Psoas muscle (tissue), 8 donors: ENCODE results near the gene PTPRM. TPM values are rescaled to one million over a fixed set of nuclear protein-coding genes. Genes with fewer than 3 reads are reported as not detected.
A peak's percentile ranks its signal among the peaks of the same experiment; 100 is the strongest.

Experiments used
- ATAC-seq, 4 donors: fragments of 200-7000 bp; cut with Tn5 transposase; one replicate each; pipeline ENCODE4 v1.9.1; 2020; ENCODE audit warnings: moderate library complexity in 3 of 4, mild to moderate bottlenecking in 2 of 4
- DNase-seq, 2 donors: peaks; one replicate each; pipeline ENCODE4 v3.0.0-alpha.2; 2020
- H3K27ac ChIP-seq: fragments of 200-600 bp; one replicate; pipeline ENCODE4 v1.8.0; 2022
- H3K27me3 ChIP-seq, 3 donors: fragments of 200-600 bp in 1 of 3; one replicate each; pipeline versions ENCODE4 v1.6.1 to v1.8.0; 2013 to 2022; ENCODE audit warnings: low read length in 2 of 3, mild to moderate bottlenecking in 2 of 3, moderate library complexity in 1 of 3; ENCODE audit not compliant: insufficient read depth in 3 of 3
- H3K36me3 ChIP-seq, 2 donors: fragments of 200-600 bp in 1 of 2; one replicate each; pipeline versions ENCODE4 v1.6.1 to v1.8.0; 2013 to 2022; ENCODE audit warnings: low read depth in 1 of 2, mild to moderate bottlenecking in 1 of 2, moderate library complexity in 1 of 2; ENCODE audit not compliant: insufficient read depth in 1 of 2
- H3K4me1 ChIP-seq: fragments of 200-600 bp; one replicate; pipeline ENCODE4 v1.8.0; 2022
- H3K4me3 ChIP-seq: fragments of 200-600 bp; one replicate; pipeline ENCODE4 v1.8.0; 2022; ENCODE audit warnings: mild to moderate bottlenecking
- H3K9me3 ChIP-seq: fragments of 200-600 bp; one replicate; pipeline ENCODE4 v1.8.0; 2022
- WGBS, 3 donors: extraction: QIAGEN DNeasy Blood & Tissue Kit; methylation state at CpG; one replicate each; pipeline versions ENCODE4 v1.1.6 to v1.1.7; 2013; 5-methylcytosine and 5-hydroxymethylcytosine counted together
- intact Hi-C, 2 donors: fragments of 100-400 bp; cut with DNase I; formaldehyde crosslinking; loops; one replicate each; pipeline versions ENCODE4 v1.11.0 to v1.14.2; 2022
- polyA plus RNA-seq, 3 donors: library from polyadenylated mRNA; stranded (reverse); fragments of 200-250 nt; gene quantifications; one replicate each; pipeline ENCODE4 v1.2.3, GENCODE V29; 2013
- total RNA-seq, 4 donors: library from RNA; stranded (reverse); fragmentation: NEBNext Ultra II Directional in 2 of 4; extraction: Animal tissue kit (Norgen Biotek cat#: 25700) in 2 of 4; gene quantifications; one replicate each; pipeline versions ENCODE4 v1.2.1 to v1.2.4, GENCODE V29; 2021 to 2023
- TF ChIP-seq, protein P1 (sequence below): fragments of 200-600 bp; IDR thresholded peaks from one replicate; pipeline ENCODE4 v1.8.0; 2022; ENCODE audit warnings: antibody characterized with exemption
- donor health status: healthy with polysubstance abuse.
- donor health status: DM: no; HTN: no; CAD: no; lungs with moderate emphysema.
- donor health status: Bipolar disorder and iron deficiency.
- donor health status: healthy.
- donor health status: DM: yes; HTN: yes; CAD: no.
- donor health status: DM: no; HTN: no; CAD: no.
- donor health status: DM: no; HTN: no; CAD: no.
- donor health status: DM: yes; HTN: yes; CAD: no.

Gene PTPRM
- total and polyA plus RNA-seq, 7 donors: 27.4 to 78.9 (median 39.0) TPM

- Histone ChIP-seq H3K4me3 (no peak overlapping the region), H3K9me3 (no peaks in the 10 kb centered on the region), H3K36me3 (no peaks in the 10 kb centered on the region), H3K4me1 (peaks cover 51% of the 10 kb centered on the region), H3K27me3 (no peaks in the 10 kb centered on the region), H3K27ac (no peak overlapping the region)
- DNase-seq: no peak
- TF ChIP-seq, protein P1, sequence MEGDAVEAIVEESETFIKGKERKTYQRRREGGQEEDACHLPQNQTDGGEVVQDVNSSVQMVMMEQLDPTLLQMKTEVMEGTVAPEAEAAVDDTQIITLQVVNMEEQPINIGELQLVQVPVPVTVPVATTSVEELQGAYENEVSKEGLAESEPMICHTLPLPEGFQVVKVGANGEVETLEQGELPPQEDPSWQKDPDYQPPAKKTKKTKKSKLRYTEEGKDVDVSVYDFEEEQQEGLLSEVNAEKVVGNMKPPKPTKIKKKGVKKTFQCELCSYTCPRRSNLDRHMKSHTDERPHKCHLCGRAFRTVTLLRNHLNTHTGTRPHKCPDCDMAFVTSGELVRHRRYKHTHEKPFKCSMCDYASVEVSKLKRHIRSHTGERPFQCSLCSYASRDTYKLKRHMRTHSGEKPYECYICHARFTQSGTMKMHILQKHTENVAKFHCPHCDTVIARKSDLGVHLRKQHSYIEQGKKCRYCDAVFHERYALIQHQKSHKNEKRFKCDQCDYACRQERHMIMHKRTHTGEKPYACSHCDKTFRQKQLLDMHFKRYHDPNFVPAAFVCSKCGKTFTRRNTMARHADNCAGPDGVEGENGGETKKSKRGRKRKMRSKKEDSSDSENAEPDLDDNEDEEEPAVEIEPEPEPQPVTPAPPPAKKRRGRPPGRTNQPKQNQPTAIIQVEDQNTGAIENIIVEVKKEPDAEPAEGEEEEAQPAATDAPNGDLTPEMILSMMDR: no peak
- intact Hi-C loops: loop anchor here in 1 of 2 donors (5.0 kb wide), 1 partner anchor 43 kb away; no protein-coding TSS in a partner anchor
- WGBS, 3 donors: 83 to 88% (median 84%) methylated on average over 4 of the region's 4 CpGs
- ATAC-seq: no peak
Observed at GRCh38 chr18:7614042-7614441, 46.9 kb downstream of the PTPRM start.

GRCh38 chr18:7615840-7616239 lies 48.7 kb downstream of the PTPRM start:
- Histone ChIP-seq H3K4me3 (no peak overlapping the region), H3K36me3 (no peaks in the 10 kb centered on the region), H3K27me3 (no peaks in the 10 kb centered on the region), H3K4me1 (peaks cover 46% of the 10 kb centered on the region), H3K27ac (no peak overlapping the region), H3K9me3 (no peaks in the 10 kb centered on the region)
- TF ChIP-seq, protein P1: no peak
- ATAC-seq: no peak
- 78 to 87% (median 80%) methylated on average over 9 of the region's 9 CpGs for WGBS, 3 donors
- intact Hi-C loops: no loop called here
- DNase-seq: no peak

- WGBS, 3 donors: 43 to 56% (median 45%) methylated on average over 4 of the region's 4 CpGs
- no peak overlapping the region for H3K4me3 ChIP-seq
- peak overlapping the region; percentile 0 for H3K27ac ChIP-seq
- intact Hi-C loops: no loop called here
- no peaks in the 10 kb centered on the region for H3K27me3 ChIP-seq
- no peaks in the 10 kb centered on the region for H3K36me3 ChIP-seq
- peaks cover 47% of the 10 kb centered on the region for H3K4me1 ChIP-seq
- TF ChIP-seq, protein P1: no peak
- no peaks in the 10 kb centered on the region for H3K9me3 ChIP-seq
- ATAC-seq: peak in 1 of 4 donors; percentile 36
- peak in 1 of 2 donors; percentile 45 for DNase-seq
Observed at GRCh38 chr18:7616661-7617060, 49.5 kb downstream of the PTPRM start.

GRCh38 chr18:7617738-7618422 lies 50.8 kb downstream of the PTPRM start:
- no peaks in the 10 kb centered on the region for H3K27me3 ChIP-seq
- TF ChIP-seq, protein P1: no peak
- H3K27ac ChIP-seq: peak overlapping the region; percentile 3
- H3K4me1 ChIP-seq: peaks cover 59% of the 10 kb centered on the region
- no peaks in the 10 kb centered on the region for H3K9me3 ChIP-seq
- no peaks in the 10 kb centered on the region for H3K36me3 ChIP-seq
- intact Hi-C loops: no loop called here
- no peak for DNase-seq
- H3K4me3 ChIP-seq: peak overlapping the region; percentile 19
- ATAC-seq: peak in 1 of 4 donors; percentile 45
- 36 to 40% (median 40%) methylated on average over 7 of the region's 7 CpGs for WGBS, 3 donors
